ENCODE data around the gene CARD11. TPM values are rescaled to one million over a fixed set of nuclear protein-coding genes. Genes with fewer than 3 reads are reported as not detected.

Gene CARD11
- total RNA-seq, 5 donors from 2014 or later (not counting 1 experiment from before 2014, with no cell fraction given): 105 to 142 (median 132) TPM

DNA sequence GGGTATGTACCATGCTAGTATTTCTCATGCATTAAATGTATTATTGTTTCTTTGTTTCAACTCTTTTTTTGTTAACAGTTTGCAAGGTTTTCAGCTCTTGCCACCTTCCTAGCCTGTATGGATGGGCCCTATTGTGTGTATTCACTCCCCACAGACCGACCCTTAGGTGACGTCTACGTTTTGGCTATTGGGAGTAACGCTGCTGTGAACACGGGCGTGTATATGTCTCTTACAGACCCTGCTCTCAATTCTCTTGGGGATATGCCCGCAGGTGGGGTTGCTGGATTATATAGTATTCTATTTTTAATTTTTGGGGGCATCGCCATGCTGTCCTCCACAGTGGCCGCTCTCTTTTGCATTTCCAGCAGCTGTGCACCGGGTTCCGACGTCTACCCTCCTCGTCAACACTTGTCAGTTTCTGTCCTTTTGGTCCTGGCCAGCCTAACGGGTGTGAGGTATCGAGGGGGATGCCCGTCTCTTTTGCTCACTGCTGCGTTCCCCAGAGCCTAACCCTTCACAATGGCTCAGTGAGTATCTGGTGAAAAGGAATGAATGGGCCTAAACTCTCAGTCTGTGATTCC, 135.5 kb downstream of the CARD11 start:
- WGBS (ENCODE audit: insufficient coverage): 100% methylated on average over 6 of the region's 17 CpGs
- no peaks in the 10 kb centered on the region for H3K9me3 ChIP-seq
- peaks cover 35 to 63% of the 10 kb centered on the region in 2 donors for H3K36me3 ChIP-seq (ENCODE audit: control insufficient read depth in 2 of 2, extremely low read depth in 1 of 2, insufficient read depth in 1 of 2, low read length in 1 of 2)
- peaks cover 64% of the 10 kb centered on the region for H3K36me3 Mint-ChIP-seq
- no peak overlapping the region for H3K4me3 Mint-ChIP-seq
- ChIA-PET CTCF (interaction anchor here in 1 of 2 donors (0.7 kb wide), 1 partner anchor 13 kb away, joined by 3 read pairs; no protein-coding TSS in a partner anchor), POLR2A (no interaction called here)
- DNase-seq (no peak), ATAC-seq (replicated peaks in 1 of 4) (no peak)
- peaks cover 6 to 7% (median 7%) of the 10 kb centered on the region in 3 donors for H3K4me1 Mint-ChIP-seq
- H3K9me3 Mint-ChIP-seq: peaks cover 0 to 5% (median 0%) of the 10 kb centered on the region in 3 donors
- H3K27me3 Mint-ChIP-seq: no peaks in the 10 kb centered on the region
- no peaks in the 10 kb centered on the region for H3K27me3 ChIP-seq (replicated peaks in 1 of 2; ENCODE audit: control insufficient read depth in 2 of 2, extremely low read depth in 1 of 2, insufficient read depth in 2 of 2, low read length in 1 of 2)
- no peak overlapping the region for H3K27ac ChIP-seq (ENCODE audit: low read length)
- no peak overlapping the region for H3K27ac Mint-ChIP-seq
- H3K4me1 ChIP-seq (ENCODE audit: control insufficient read depth in 1 of 2, extremely low read depth in 1 of 2, insufficient read depth in 2 of 2, low read length in 2 of 2): peaks cover 0 to 11% of the 10 kb centered on the region in 2 experiments
- H3K4me3 ChIP-seq (ENCODE audit: control insufficient read depth in 1 of 2, extremely low read depth in 1 of 2, low read length in 1 of 2): no peak overlapping the region

DNA sequence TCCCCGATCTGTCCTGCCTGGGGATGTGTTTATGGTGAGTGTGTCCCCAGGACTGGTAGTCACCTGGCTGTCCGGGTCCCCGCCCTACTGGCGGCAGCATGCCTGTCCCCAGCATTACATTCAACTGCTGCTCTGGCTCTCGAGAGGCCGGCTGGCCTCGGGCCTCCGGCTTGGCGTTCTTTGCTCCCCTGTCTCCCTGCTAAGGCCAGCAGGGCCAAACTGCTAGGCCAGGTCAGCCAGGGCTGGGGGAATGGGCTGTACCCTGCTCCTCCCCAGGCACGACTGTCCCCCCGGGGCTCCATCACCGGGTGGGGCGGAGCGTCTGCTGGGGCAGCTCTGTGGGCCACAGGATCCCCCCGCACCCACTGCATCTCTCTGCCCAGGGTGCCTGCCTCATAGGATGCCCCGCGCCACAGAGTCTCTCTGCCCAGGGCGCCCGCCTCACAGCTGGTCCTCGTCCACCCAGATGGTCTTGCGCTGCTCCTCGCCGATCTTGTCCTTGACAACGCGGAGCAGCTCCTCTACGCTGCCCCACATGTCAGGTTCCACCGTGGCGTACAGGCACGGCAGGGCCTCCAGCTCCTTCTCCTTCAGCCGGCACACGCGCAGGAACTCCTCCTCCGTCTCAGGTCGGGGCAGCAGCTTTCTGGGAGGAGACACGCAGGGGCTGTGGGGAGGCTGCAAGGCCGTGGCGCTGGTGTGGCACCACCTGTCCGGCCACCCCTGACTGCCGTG, 137.3 kb downstream of the CARD11 start:
- Histone ChIP-seq H3K4me1 (ENCODE audit: control insufficient read depth in 1 of 2, extremely low read depth in 1 of 2, insufficient read depth in 2 of 2, low read length in 2 of 2) (peaks cover 0 to 29% of the 10 kb centered on the region in 2 experiments), H3K36me3 (ENCODE audit: control insufficient read depth in 2 of 2, extremely low read depth in 1 of 2, insufficient read depth in 1 of 2, low read length in 1 of 2) (peaks cover 29 to 57% of the 10 kb centered on the region in 2 donors), H3K4me3 (ENCODE audit: control insufficient read depth in 1 of 2, extremely low read depth in 1 of 2, low read length in 1 of 2) (no peak overlapping the region), H3K27ac (ENCODE audit: low read length) (no peak overlapping the region), H3K9me3 (no peaks in the 10 kb centered on the region), H3K27me3 (replicated peaks in 1 of 2; ENCODE audit: control insufficient read depth in 2 of 2, extremely low read depth in 1 of 2, insufficient read depth in 2 of 2, low read length in 1 of 2) (no peaks in the 10 kb centered on the region)
- ChIA-PET POLR2A (no interaction called here), CTCF (no interaction called here)
- peaks cover 0 to 5% (median 0%) of the 10 kb centered on the region in 3 donors for H3K9me3 Mint-ChIP-seq
- H3K27ac Mint-ChIP-seq: no peak overlapping the region
- peaks cover 12 to 22% (median 14%) of the 10 kb centered on the region in 3 donors for H3K4me1 Mint-ChIP-seq
- H3K27me3 Mint-ChIP-seq: no peaks in the 10 kb centered on the region
- WGBS (ENCODE audit: insufficient coverage): 98% methylated on average over 31 of the region's 39 CpGs
- H3K4me3 Mint-ChIP-seq: no peak overlapping the region
- H3K36me3 Mint-ChIP-seq: peaks cover 56% of the 10 kb centered on the region
- ATAC-seq (replicated peaks in 1 of 4): no peak
- no peak for DNase-seq

DNA sequence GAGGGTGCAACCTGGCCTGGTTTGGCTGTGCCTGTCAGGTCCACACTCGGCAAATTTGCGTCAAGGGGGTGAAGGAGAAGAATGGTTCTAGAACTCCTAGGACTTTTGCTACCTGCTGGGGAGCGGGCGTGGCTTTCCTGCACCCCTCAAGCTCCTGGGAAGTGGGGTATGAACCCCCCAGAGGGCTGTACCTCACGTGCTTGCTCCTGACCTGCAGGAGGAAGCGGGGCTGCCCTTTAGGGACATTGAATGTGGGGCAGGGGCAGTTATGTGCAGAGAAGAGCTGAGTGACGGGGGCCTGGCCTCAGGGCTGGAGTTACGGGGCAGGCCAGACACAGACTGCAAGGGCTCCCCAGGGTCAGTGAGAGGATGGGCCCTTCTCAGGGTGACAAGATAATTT, 138.2 kb downstream of the CARD11 start:
- H3K4me1 Mint-ChIP-seq: peaks cover 12 to 24% (median 14%) of the 10 kb centered on the region in 3 donors
- peaks cover 0 to 30% of the 10 kb centered on the region in 2 experiments for H3K4me1 ChIP-seq (ENCODE audit: control insufficient read depth in 1 of 2, extremely low read depth in 1 of 2, insufficient read depth in 2 of 2, low read length in 2 of 2)
- no peaks in the 10 kb centered on the region for H3K27me3 ChIP-seq (replicated peaks in 1 of 2; ENCODE audit: control insufficient read depth in 2 of 2, extremely low read depth in 1 of 2, insufficient read depth in 2 of 2, low read length in 1 of 2)
- ATAC-seq (replicated peaks in 1 of 4) (no peak), DNase-seq (no peak)
- ChIA-PET CTCF (no interaction called here), POLR2A (no interaction called here)
- 97% methylated on average over 5 of the region's 8 CpGs for WGBS (ENCODE audit: insufficient coverage)
- H3K36me3 Mint-ChIP-seq: peaks cover 52% of the 10 kb centered on the region
- no peaks in the 10 kb centered on the region for H3K9me3 ChIP-seq
- H3K4me3 Mint-ChIP-seq: no peak overlapping the region
- H3K27me3 Mint-ChIP-seq: no peaks in the 10 kb centered on the region
- H3K27ac ChIP-seq (ENCODE audit: low read length): no peak overlapping the region
- H3K9me3 Mint-ChIP-seq: peaks cover 0 to 5% (median 0%) of the 10 kb centered on the region in 3 donors
- no peak overlapping the region for H3K4me3 ChIP-seq (ENCODE audit: control insufficient read depth in 1 of 2, extremely low read depth in 1 of 2, low read length in 1 of 2)
- H3K36me3 ChIP-seq (ENCODE audit: control insufficient read depth in 2 of 2, extremely low read depth in 1 of 2, insufficient read depth in 1 of 2, low read length in 1 of 2): peaks cover 24 to 49% of the 10 kb centered on the region in 2 donors
- H3K27ac Mint-ChIP-seq: peak overlapping the region in 1 of 2 donors; percentile 46

DNA sequence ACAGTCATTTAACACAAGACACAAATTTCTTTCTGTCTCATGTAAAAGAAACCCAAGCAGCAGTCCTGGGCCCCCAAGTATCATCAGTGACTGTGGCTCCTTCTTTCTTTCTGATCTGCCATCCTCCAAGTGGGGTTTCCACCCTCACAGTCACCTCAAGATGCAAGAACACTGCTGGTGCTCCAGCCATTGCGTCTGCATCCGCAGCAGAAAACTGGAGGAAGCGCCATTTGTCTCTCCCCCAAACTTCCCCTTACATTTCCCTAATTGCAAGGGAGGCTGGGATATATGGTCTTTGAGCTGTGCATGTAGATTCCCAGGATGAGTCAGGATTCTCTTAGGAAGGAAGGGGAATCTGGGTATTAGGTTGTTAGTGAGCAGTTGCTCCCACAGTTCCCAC, 138.6 kb downstream of the CARD11 start:
- ChIA-PET CTCF (no interaction called here), POLR2A (no interaction called here)
- peaks cover 12 to 24% (median 14%) of the 10 kb centered on the region in 3 donors for H3K4me1 Mint-ChIP-seq
- Histone ChIP-seq H3K27me3 (replicated peaks in 1 of 2; ENCODE audit: control insufficient read depth in 2 of 2, extremely low read depth in 1 of 2, insufficient read depth in 2 of 2, low read length in 1 of 2) (no peaks in the 10 kb centered on the region), H3K9me3 (no peaks in the 10 kb centered on the region), H3K4me3 (ENCODE audit: control insufficient read depth in 1 of 2, extremely low read depth in 1 of 2, low read length in 1 of 2) (peak overlapping the region in 1 of 2 donors; percentile 3), H3K4me1 (ENCODE audit: control insufficient read depth in 1 of 2, extremely low read depth in 1 of 2, insufficient read depth in 2 of 2, low read length in 2 of 2) (peaks cover 0 to 30% of the 10 kb centered on the region in 2 experiments), H3K36me3 (ENCODE audit: control insufficient read depth in 2 of 2, extremely low read depth in 1 of 2, insufficient read depth in 1 of 2, low read length in 1 of 2) (peaks cover 24 to 46% of the 10 kb centered on the region in 2 donors), H3K27ac (ENCODE audit: low read length) (no peak overlapping the region)
- DNase-seq: no peak
- ATAC-seq (replicated peaks in 1 of 4): no peak
- H3K27me3 Mint-ChIP-seq: no peaks in the 10 kb centered on the region
- H3K9me3 Mint-ChIP-seq: peaks cover 0 to 5% (median 0%) of the 10 kb centered on the region in 3 donors
- peaks cover 50% of the 10 kb centered on the region for H3K36me3 Mint-ChIP-seq
- no CpG with 5 or more reads among the region's 3 CpGs for WGBS (ENCODE audit: insufficient coverage)
- H3K27ac Mint-ChIP-seq: peak overlapping the region in 1 of 2 donors; percentile 39
- H3K4me3 Mint-ChIP-seq: no peak overlapping the region

DNA sequence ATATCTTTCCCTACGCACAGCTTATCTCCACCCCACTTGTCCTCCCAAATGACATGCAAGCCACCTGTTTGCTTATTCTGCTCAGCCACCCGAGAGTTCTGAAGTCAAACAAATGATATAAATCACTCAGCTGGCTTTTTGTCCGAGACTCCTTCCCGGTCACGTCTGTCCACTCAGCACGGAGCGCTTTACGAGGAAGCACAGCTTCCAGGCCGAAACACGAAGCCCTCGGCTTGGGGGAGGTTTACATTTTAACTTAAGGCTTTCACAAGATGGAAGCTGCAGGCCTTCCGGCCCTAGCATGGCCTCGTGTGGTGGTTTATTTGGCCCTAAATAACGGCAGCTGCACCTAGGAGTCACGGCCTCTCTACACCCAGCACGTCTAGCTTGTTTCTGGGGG, 139.5 kb downstream of the CARD11 start:
- POLR2A ChIA-PET: no interaction called here
- Histone ChIP-seq H3K9me3 (no peaks in the 10 kb centered on the region), H3K36me3 (ENCODE audit: control insufficient read depth in 2 of 2, extremely low read depth in 1 of 2, insufficient read depth in 1 of 2, low read length in 1 of 2) (peaks cover 20 to 41% of the 10 kb centered on the region in 2 donors), H3K4me1 (ENCODE audit: control insufficient read depth in 1 of 2, extremely low read depth in 1 of 2, insufficient read depth in 2 of 2, low read length in 2 of 2) (peaks cover 0 to 30% of the 10 kb centered on the region in 2 experiments), H3K27ac (ENCODE audit: low read length) (no peak overlapping the region), H3K27me3 (replicated peaks in 1 of 2; ENCODE audit: control insufficient read depth in 2 of 2, extremely low read depth in 1 of 2, insufficient read depth in 2 of 2, low read length in 1 of 2) (no peaks in the 10 kb centered on the region), H3K4me3 (ENCODE audit: control insufficient read depth in 1 of 2, extremely low read depth in 1 of 2, low read length in 1 of 2) (no peak overlapping the region)
- Mint-ChIP-seq H3K27ac (peak overlapping the region; percentile 2 to 18), H3K4me1 (peaks cover 12 to 24% (median 14%) of the 10 kb centered on the region in 3 donors), H3K9me3 (peaks cover 0 to 5% (median 0%) of the 10 kb centered on the region in 3 donors), H3K27me3 (no peaks in the 10 kb centered on the region), H3K4me3 (no peak overlapping the region), H3K36me3 (peaks cover 45% of the 10 kb centered on the region)
- WGBS (ENCODE audit: insufficient coverage): 94% methylated on average over 5 of the region's 16 CpGs
- no peak for ATAC-seq (replicated peaks in 1 of 4)
- DNase-seq: no peak
- CTCF ChIA-PET: no interaction called here

DNA sequence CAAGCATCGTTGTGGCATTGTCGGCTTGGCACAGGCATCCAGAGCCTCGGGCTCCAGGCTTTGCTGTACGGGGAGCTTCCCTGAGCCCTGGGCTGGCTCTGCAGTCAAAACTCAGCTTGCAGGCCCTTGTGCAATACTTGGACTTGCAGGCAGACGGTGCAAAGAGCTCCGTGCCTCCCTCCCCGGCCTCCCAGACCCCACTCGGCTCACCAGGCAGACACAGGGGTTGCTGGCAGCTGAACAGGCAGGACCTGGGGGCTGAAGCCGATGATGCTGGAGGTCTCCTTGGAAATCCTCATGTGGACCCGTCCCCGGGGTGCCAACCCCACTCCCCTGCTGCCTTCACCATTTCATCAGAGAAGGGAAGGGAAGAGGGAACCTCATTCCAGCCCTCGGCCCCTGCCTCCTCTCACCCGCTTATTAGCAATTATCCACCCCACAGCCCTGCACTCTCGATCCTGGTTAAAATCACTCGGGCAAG, 139.9 kb downstream of the CARD11 start:
- peak overlapping the region; percentile 61 for H3K27ac ChIP-seq (ENCODE audit: low read length)
- CTCF ChIA-PET: no interaction called here
- Mint-ChIP-seq H3K36me3 (peaks cover 45% of the 10 kb centered on the region), H3K4me3 (no peak overlapping the region), H3K9me3 (peaks cover 0 to 5% (median 0%) of the 10 kb centered on the region in 3 donors), H3K27me3 (no peaks in the 10 kb centered on the region), H3K27ac (peak overlapping the region; percentile 2 to 18), H3K4me1 (peaks cover 12 to 24% (median 14%) of the 10 kb centered on the region in 3 donors)
- peaks cover 0 to 30% of the 10 kb centered on the region in 2 experiments for H3K4me1 ChIP-seq (ENCODE audit: control insufficient read depth in 1 of 2, extremely low read depth in 1 of 2, insufficient read depth in 2 of 2, low read length in 2 of 2)
- H3K36me3 ChIP-seq (ENCODE audit: control insufficient read depth in 2 of 2, extremely low read depth in 1 of 2, insufficient read depth in 1 of 2, low read length in 1 of 2): peaks cover 20 to 39% of the 10 kb centered on the region in 2 donors
- WGBS (ENCODE audit: insufficient coverage): 76% methylated on average over 9 of the region's 15 CpGs
- no peaks in the 10 kb centered on the region for H3K9me3 ChIP-seq
- no peak overlapping the region for H3K4me3 ChIP-seq (ENCODE audit: control insufficient read depth in 1 of 2, extremely low read depth in 1 of 2, low read length in 1 of 2)
- ATAC-seq (replicated peaks in 1 of 4) (peak in 2 of 4 experiments; percentile 10 to 17), DNase-seq (peak in 1 of 35 experiments; percentile 19)
- POLR2A ChIA-PET: no interaction called here
- H3K27me3 ChIP-seq (replicated peaks in 1 of 2; ENCODE audit: control insufficient read depth in 2 of 2, extremely low read depth in 1 of 2, insufficient read depth in 2 of 2, low read length in 1 of 2): no peaks in the 10 kb centered on the region

Measured in T-cell (primary cell).